GM23338 (cell line): Measurements from ENCODE around the gene GRIK1.

Source experiments
- CREB1 ChIP-seq: fragments of 250-450 bp; sonication (Bioruptor Pico); IDR thresholded peaks from 2 replicates; pipeline ENCODE4 v1.5.0; 2020; ENCODE audit warnings: low read depth, mild to moderate bottlenecking, moderate library complexity
- CTCF ChIP-seq, 2 experiments: fragments of 200-600 bp in 1 of 2; sonication (generic) in 1 of 2; conservative IDR thresholded peaks; 2 replicates each; pipeline versions ENCODE4 v1.5.1 to v1.6.1; 2016 to 2017; ENCODE audit warnings: antibody characterized with exemption in 2 of 2, low read depth in 2 of 2, mild to moderate bottlenecking in 2 of 2, moderate library complexity in 1 of 2
- ETS1 ChIP-seq: IDR thresholded peaks from 2 replicates; pipeline ENCODE4 v1.6.1; 2016; ENCODE audit warnings: antibody characterized with exemption
- EZH2 ChIP-seq: fragments of 200-600 bp; sonication (generic); IDR thresholded peaks from one replicate; pipeline ENCODE4 v1.8.0; 2017; ENCODE audit warnings: antibody characterized with exemption, mild to moderate bottlenecking, low read depth; ENCODE audit not compliant: unreplicated experiment
- EZH2phosphoT487 ChIP-seq: fragments of 200-600 bp; sonication (generic); IDR thresholded peaks from one replicate; pipeline ENCODE4 v1.8.1; 2018; ENCODE audit warnings: antibody characterized with exemption; ENCODE audit not compliant: unreplicated experiment
- JUNB ChIP-seq: IDR thresholded peaks from one replicate; pipeline ENCODE4 v1.6.1; 2016; ENCODE audit warnings: antibody characterized with exemption; ENCODE audit not compliant: unreplicated experiment
- NANOG ChIP-seq: IDR thresholded peaks from 2 replicates; pipeline ENCODE4 v1.6.1; 2016; ENCODE audit warnings: antibody characterized with exemption, borderline replicate concordance
- POLR2AphosphoS5 ChIP-seq: IDR thresholded peaks from 2 replicates; pipeline ENCODE4 v1.6.1; 2016; ENCODE audit warnings: antibody characterized with exemption, low read depth
- REST ChIP-seq: IDR thresholded peaks from one replicate; pipeline ENCODE4 v1.6.1; 2018; ENCODE audit warnings: antibody characterized with exemption; ENCODE audit not compliant: unreplicated experiment
- STAT1 ChIP-seq: IDR thresholded peaks from one replicate; pipeline ENCODE4 v1.6.1; 2016; ENCODE audit warnings: antibody characterized with exemption; ENCODE audit not compliant: unreplicated experiment
- ZNF114 ChIP-seq: fragments of 250-450 bp; sonication (Bioruptor Pico); IDR thresholded peaks from 2 replicates; pipeline ENCODE4 v1.5.0; 2020; ENCODE audit warnings: mild to moderate bottlenecking, moderate library complexity
- ZNF331 ChIP-seq: fragments of 250-450 bp; sonication (Bioruptor Pico); IDR thresholded peaks from 2 replicates; pipeline ENCODE4 v1.5.0; 2020; ENCODE audit warnings: low read depth, mild to moderate bottlenecking, moderate library complexity

- TF ChIP-seq CTCF (conservative IDR thresholded peaks at IDR 0.05; ENCODE audit: low read depth in 2 of 2) (no peak), EZH2 (no peak), JUNB (no peak), POLR2AphosphoS5 (no peak), ETS1 (no peak), REST (no peak), CREB1 (no peak), EZH2phosphoT487 (no peak), ZNF331 (no peak), NANOG (no peak), ZNF114 (CRISPR knock-in tag) (no peak), STAT1 (no peak)
Measured at GRCh38 chr21:29669416-29669815, 270.4 kb downstream of the GRIK1 start.
